Spleen (tissue), 7 donors: Measurements from ENCODE around the gene BACH2.

Experiments
- CTCF ChIP-seq, 11 experiments: fragments of 200-600 bp in 7 of 11; fragments of 450-650 bp in 4 of 11; sonication (generic) in 4 of 11; IDR thresholded peaks in 8 of 11; conservative IDR thresholded peaks in 3 of 11; 1 replicate in 7 of 11; 2 replicates in 4 of 11; pipeline versions ENCODE4 v1.4.0 to v1.8.0; 2016 to 2021; ENCODE audit warnings: antibody characterized with exemption in 11 of 11, inconsistent platforms in 4 of 11, mild to moderate bottlenecking in 1 of 11
- POLR2A ChIP-seq, 3 donors: fragments of 450-650 bp; IDR thresholded peaks; one replicate each; pipeline ENCODE4 v1.5.1; 2017; ENCODE audit warnings: antibody characterized with exemption in 3 of 3, mild to moderate bottlenecking in 1 of 3
- donor health status: DM: no; HTN: no; CAD: no; lungs with moderate emphysema.
- donor health status: DM: no; HTN: no; CAD: no.
- donor health status: DM: no; HTN: no; CAD: no.

- TF ChIP-seq CTCF (IDR thresholded peaks at IDR 0.05 in 8 of 11, conservative IDR thresholded peaks at IDR 0.05 in 3 of 11) (no peak), POLR2A (IDR thresholded peaks at IDR 0.05) (no peak)
These were observed 330.5 kb downstream of the BACH2 start for GRCh38 chr6:89966228-89966544.
